ENCODE measurements around the gene XXYLT1. TPM values are rescaled to one million over a fixed set of nuclear protein-coding genes. Genes with fewer than 3 reads are reported as not detected.

The XXYLT1 gene
- total RNA-seq, 4 donors from 2014 or later = 7.5 to 19.4 (median 10.6) TPM

- no peak for TF ChIP-seq CTCF (IDR thresholded peaks at IDR 0.05; ENCODE audit: low read depth)
Measured at GRCh38 chr3:195139876-195140240, 131.1 kb downstream of the XXYLT1 start.

GRCh38 chr3:195139091-195139875 is 131.7 kb downstream of the XXYLT1 start:
- TF ChIP-seq CTCF (IDR thresholded peaks at IDR 0.05; ENCODE audit: low read depth) = no peak

- no peak for TF ChIP-seq CTCF (IDR thresholded peaks at IDR 0.05; ENCODE audit: low read depth)
Measured at GRCh38 chr3:195137638-195138588, 133.0 kb downstream of the XXYLT1 start.

- no peak for TF ChIP-seq CTCF (IDR thresholded peaks at IDR 0.05; ENCODE audit: low read depth)
Measured at GRCh38 chr3:195135917-195136316, 135.0 kb downstream of the XXYLT1 start.

GRCh38 chr3:195134431-195134830 is 136.5 kb downstream of the XXYLT1 start:
- no peak for TF ChIP-seq CTCF (IDR thresholded peaks at IDR 0.05; ENCODE audit: low read depth)

- no peak for TF ChIP-seq CTCF (IDR thresholded peaks at IDR 0.05; ENCODE audit: low read depth)
Measured at GRCh38 chr3:195133462-195133861, 137.5 kb downstream of the XXYLT1 start.

GRCh38 chr3:195133013-195133412 is 137.9 kb downstream of the XXYLT1 start:
- no peak for TF ChIP-seq CTCF (IDR thresholded peaks at IDR 0.05; ENCODE audit: low read depth)
